GM18858 (cell line): Measurements from ENCODE around the gene TMOD2.

Experiments
- ATAC-seq: cut with Tn5 transposase; IDR thresholded peaks from one replicate; pipeline ENCODE4 v1.9.1; 2021; ENCODE audit not compliant: unreplicated experiment

TMOD2 gene

DNA sequence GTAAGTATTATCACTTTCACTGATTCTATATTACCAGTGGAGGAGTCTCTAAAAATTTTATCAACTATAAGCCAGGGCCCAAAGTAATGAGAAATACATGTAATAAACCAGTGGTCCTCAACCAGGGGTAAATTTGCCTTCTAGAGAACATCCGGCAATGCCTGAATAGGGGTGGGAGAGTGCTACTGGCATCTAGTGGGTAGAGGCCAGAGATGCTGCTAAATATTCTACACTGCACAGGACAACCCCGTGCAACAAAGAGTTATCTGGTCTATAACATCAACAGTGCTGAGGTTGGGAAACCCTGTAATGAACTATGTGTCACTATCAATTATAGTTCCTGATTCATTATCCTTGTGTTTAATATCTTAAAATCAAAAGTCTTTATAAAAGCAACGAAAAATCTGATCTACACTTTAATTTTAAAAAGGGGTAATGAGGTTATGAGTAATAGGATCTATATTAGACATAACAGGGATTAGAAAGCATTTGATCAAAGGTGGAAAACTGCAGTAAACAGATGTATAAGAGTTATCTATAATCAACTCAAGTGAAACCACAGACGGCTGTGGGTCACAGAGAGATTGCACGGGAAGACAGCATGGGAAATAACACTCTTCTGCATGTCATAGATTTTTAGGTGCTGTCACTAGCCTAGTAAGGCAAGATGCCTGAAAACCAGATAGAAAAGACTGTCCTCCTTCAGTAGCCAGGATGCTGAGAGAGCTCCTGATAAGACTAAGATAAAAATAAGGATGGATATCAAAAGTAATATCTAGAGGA, 16.0 kb upstream of the TMOD2 start:
- ATAC-seq, result no peak

DNA sequence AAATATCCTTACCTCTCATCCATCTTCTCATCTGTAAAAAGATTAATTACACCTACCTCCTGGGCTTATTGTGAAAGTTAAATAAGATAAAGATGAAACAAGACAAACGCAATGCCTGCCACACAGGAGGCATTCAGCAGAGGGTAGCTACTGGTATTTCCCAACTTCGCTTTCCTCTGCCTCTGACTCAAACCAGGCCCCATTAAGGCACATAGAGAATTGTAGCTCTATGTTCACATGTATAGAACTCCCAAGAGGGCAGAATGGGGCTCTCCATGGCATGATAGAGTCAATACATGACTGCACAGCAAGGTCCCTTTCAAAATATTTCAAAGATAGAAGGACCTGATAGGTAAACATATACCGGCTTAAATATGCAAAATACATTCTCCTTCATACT, 15.3 kb upstream of the TMOD2 start:
- peak; percentile 23 for ATAC-seq

DNA sequence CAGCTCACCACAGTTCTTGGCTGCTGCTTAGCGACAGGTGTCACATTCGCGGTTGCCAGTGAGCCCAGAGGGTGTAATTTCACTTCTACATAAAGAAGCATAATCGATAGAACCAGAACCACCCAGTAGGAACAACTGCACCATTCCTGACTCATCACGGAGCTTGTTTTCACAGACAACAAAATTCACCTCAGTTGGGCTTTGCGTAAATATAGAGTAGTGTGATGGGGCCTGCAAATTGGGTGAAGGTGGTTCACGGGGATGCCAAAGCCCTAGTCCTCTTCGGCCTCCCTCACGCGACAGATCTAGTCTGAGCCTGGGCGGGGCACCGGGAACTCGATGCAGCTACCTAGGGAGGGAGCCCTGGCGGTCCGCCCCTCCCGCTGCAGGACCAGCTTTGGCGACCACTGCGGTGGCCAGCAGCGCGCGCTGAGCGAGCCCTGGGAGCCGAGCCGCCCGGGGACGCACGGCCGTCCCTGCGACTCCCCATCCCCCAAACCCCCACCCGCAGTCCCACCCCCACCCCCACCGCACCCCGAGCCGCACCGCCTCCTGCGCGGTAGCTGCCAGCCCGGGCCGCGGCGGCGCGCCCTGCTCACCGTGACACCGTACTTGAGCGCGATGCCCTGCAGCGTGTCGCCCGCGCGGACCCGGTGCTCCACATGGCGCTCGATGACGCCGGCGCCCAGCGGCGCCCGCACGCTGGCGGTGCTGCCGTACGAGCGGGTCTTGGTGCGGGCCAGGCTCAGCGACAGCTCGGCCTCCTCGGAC, 14.5 kb upstream of the TMOD2 start:
- ATAC-seq, result no peak

DNA sequence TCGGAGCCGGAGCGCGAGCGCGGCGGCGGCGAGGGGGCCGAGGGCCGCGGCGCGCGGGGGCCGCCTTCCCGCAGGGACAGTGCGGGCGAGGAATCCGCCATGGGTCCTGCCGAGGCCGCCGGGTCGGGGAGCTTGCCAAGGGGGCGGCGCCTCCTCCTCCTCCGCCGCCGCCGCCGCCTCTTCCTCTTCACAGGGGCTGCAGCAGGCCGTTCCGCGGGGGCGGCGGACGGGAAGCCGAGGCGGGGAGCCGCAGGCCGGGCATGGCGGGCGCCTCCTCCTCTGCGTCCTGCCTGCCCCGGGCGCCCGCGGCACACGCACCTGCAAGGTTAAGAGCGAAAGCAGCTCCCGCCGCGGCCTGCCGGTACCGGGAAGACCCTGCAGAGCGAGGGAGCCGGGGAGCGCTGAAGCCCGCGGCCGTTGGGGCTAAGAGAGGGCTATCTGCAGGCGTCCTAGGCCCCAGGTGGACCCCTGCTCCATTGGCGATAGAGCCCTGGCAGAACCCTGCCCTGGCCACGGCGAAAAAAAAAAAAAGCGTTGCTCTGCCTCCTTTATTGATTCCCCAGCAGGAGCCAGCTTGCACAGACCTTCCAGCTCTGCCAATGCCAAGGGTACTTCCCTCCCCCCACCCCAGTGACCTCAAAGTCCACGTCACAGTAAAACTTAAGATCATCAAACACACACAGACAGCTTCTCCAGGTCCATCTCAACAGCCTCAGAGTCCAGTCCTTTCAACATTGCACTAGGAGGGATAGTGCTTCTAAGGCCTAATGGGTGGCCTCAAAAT, 13.7 kb upstream of the TMOD2 start, which contains the start of gene LYSMD2:
Gene LYSMD2, minus strand, starts transcription at position 134 of the 784 bp plus-strand sequence. Its CDS starts 33 bp downstream, at position 101.
- no peak for ATAC-seq

DNA sequence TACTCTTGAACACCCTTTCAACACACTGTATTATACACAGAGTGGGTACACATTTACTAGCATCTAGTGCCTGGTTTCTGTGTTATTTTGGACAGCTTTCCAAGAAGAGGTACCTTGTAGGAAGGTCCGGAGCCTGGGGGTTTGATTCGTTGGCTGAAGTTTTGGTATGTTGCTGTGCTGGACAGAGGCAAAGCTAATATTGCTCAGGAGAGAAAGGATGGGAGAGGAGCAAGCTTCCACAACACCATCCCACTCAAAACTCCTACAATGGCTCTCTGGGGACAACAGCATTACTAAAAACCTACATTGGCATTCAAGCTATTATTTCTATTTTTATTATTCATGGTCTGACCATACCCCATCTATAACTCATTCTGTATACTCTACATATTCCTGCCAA, 12.8 kb upstream of the TMOD2 start:
- ATAC-seq, result no peak

DNA sequence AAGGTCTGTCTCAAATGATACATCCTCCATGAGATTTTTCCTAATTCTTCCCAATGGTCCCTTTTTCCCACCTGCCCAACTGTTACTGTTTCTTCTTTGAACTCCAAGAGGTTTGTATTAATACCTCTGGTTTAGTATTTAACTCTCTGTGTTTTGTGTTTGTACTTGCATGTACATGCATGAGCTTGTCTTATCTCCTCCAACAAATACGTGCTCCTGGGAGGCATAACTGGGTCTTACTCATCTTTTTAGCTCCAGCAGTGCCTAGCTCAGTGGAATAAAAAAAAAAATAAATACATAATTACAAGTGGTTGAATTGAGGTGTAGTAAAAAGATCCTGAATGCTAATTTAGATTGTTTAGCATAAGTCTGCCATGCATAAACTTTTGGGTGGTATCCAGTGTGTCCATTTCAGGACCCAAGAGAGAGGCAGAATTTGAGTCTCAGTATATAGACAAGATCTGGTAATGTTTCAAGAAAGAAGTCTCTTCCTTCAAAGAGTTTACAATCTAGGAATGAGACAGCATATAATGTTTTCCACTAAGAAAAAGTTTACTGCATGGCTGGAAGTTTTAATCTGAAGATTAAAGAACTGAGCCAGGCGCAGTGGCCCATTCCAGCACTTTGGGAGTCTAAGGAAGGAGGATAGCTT, 12.2 kb upstream of the TMOD2 start:
- no peak for ATAC-seq

DNA sequence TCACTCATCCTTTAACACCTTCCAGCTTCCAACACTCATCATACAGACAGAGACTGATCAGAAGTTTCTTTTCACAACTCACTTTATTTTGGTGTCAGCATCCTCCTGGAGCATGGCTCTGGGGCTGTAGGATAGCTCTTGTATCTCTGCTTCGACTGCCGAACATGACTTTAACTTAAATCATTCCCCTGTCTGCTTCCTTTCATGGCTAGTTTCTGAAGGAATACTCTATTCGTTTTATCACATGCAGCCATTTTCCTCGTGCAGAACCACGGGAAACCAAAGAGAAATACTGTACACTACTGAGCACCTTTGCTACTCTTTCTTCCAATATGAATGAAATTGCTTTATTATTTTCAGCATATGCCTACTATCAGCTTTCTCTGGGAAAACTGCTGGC, 2.1 kb upstream of the TMOD2 start:
- ATAC-seq, result no peak

DNA sequence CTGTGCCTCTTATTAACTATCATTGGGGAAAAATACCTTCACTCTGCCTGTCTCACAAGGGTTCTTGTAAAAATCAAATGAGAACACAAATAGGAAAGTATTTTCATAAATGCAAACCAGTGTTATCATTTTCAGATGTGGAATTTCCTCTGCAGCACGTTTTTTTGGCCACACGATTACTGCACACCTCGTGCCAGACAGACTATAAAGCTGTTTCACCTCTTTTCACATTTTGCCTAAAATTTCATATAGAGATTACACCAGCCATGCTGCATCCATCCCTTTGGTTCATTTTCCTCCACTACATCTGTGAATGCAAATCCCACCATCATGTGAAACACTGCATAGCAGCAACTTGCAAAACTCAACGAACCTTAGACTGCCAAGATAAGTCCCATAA, 1.2 kb upstream of the TMOD2 start:
- no peak for ATAC-seq

DNA sequence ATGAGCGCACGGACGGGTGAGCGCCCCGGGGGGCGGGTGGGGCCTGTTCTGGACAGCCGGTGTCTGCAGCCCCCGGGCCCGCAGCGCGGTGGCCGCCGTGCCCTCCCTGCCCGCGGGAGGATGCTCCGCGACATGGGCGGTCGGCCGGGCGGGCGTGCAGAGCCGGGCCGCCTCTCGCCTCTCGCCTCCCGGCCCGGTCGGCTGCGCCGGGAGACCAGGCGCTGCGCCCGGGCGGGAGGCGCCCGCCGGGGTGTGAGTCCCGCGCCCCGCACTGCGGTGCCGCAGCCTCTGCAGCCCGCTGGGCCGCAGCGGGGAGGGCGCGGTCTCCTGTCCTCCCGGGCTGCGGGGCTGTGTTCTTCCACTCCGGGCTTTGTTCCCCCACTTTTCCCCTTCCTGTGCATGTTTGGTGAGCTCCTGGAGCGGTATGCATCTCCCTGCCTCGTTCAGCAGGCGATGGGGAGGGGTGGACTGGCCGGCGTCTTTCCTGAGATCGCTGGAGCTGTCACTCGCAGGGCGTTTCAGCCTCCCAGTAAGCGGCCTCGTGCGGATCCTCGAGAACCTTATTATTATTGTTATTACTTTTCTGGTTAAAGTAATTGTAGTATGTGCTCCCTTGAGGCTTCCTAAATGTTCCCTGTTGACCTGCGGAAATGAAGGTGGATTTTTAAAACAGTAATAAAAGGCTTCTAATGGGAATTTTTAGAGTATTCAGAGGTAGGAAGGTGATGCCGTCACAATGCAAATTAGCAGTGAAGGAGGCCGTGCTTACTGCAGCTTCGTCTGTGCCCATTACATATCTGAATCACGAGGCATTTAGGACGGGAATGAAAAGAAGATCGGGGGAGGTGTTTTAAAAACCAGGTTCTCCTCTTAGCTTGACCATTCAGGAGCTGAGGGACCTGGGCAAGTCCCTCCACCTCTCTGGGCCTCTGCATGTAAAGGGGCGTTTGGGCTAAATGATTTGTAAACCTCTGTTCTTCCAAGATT, 593 bp downstream of the TMOD2 start:
- peak; percentile 27 for ATAC-seq

DNA sequence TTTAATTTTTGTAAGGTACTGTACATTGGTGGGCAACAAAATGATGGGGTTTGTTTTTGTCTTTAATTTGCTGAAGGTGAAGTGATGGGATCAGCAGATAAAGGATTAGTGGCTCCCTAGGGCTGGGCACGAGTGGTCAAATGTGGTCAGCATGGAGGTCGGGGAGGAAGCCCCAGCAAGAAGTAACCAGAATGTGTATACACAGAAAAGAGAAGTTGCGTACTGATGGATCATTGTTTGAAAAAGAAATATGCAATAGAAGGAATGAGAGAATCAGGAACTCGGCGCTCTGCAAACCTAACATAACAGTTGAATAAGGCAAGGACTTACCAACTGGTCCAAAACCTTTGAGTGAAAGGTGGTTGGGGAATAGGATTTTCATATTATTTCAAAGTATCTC, 1.5 kb downstream of the TMOD2 start:
- ATAC-seq, result no peak

DNA sequence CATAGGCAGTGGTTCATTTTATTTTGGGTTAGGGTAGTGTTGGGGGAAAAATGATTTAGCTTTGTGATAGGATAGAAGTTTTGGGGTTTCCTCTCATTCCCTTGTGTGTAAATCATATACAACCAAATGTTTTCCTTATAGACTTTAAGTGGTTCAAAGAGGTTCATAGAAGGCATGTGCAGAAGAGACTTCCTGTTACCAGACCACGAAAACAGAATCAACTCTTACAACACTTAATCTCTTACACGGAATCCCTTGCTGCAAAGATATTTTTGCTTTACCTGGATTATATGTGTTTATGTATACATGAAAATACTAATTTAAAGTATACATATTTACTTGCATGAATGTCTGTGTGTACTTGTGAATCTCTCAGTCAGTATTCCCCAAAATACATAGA, 2.9 kb downstream of the TMOD2 start:
- ATAC-seq, result no peak

DNA sequence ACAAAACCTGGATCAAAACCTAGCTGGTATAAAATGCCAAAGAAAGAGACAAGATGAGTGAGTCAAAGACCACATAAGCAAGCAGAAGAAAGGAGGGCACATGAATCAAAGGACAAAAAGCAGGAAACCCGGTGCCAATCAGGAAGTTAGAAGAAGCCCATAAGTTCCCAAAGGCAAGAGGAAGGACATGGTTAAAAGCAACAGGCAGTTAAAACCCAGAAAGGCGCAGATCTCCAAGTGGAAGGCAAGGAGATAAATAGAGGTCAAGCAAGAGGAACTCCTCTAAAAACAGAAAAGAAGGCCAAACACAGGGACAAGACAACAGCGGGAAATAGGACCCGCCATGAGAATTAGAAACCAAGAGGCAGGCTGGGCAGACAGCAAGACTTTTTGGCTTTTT, 4.4 kb downstream of the TMOD2 start:
- no peak for ATAC-seq

DNA sequence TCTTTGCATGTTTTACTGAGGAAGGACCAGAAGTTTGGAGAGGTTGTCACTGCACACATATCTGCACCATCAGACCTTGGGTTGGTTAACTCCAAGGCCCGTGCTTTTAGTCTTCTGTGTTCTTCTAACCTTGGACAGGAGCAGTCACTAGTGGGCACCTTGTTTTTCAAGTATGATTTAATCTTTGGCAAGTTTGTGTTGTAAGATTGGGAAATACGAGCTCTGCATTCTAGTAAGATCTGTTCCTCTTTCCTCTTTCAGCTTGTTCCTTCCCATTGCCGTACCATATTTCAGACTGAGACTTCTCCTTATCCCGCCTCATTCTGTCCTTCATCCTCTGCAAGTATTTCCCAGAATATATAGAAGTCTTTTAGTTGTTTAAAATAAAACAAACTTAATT, 5.1 kb downstream of the TMOD2 start:
- ATAC-seq, result no peak

DNA sequence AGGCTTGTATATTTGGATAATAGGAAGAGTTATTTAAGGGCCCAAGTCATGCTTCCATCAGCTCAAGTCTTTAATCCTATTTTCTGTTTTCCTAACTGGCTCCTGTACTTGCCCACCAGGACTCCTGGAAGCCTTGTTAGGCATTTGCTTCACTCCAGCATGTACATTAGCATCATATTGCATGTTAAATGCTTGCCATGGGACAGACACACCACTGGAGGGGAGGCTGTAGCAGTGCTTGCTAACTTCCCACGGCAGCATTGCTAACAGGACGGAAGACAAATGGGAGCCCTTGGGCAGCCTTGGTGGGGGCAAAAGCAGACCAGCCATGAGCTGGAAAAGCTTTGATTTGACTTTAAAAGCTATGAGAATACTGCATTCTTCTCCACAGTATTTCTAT, 6.1 kb downstream of the TMOD2 start:
- no peak for ATAC-seq

DNA sequence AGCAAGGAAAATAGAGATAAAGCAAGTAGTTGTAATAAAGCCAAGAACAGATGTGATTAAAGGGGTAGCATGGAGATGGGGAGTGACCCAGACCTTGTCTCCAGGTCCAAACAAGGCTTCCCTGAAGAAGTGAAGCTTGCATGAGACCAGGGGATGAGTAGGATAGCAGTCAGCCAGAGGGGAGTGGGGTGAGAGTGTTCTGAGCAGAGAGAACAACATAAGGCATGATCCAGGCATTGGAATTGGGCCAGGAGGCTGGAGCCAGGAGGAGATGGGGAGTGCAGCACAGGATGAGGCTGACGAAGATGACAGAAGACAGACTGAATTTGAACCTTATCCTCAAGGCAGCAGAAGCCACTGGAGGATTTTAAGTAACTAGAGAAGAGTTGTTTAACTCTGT, 7.2 kb downstream of the TMOD2 start:
- ATAC-seq, result no peak

DNA sequence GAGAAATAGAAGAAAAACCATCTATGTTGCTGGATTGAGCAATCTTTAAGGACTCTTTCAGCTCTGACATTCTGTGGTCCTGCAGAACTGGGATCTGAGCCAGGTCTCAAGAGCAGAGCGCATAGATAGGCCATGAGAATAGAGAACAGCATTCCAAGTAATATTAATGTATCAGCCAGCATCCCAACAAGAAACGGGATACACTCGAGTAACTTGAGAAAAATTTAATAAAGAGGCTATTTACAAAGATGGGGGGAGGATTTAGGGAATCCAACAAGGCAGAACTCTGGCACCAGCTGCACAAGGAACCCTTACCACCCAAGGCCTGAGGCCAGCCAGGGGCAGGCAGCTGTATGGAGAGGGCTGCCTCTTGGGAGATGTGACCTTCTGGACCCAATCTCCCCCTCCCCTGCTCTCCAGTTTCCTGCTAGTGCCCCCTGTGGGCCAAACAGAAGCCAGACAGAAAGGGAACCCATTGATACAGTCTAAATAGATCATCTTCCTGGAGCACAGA, 8.2 kb downstream of the TMOD2 start:
- no peak for ATAC-seq

DNA sequence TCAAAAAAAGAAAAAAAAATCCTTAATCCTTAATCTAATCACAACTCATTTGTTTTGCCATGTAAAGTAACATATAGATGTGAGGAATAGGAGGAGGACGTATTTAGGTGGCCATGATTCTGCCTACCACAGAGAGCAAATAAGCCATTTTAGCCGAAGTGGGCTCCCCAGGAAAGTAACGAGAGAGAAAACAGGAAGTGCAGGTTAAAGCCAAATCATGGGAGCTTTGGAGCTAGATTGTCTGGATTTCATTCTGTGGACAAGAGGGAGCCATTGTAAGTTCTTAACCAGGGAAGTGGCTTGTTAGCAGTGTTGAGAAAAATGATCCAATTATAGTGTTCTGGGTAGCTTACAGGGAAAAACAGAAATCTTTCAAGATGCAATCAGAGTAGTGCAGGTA, 9.4 kb downstream of the TMOD2 start:
- no peak for ATAC-seq

DNA sequence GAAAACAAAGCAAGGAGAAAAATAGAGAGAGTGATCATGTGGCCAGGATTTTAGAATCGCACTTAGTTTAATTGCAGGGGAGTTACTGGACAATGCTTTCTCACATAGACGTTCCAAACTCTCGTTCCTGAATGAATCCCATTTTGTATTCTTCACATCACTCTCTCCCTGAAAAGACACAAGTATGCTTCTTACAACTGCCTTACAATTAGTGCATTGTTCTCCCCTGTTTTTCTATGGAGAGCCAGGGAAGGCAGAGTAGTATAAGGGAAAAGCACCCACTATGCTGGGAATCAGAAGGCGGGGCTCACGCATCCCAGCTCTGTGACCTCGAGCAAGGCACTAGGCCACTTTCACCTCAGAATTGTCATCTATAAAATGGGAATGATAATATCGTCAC, 14.4 kb downstream of the TMOD2 start:
- no peak for ATAC-seq

DNA sequence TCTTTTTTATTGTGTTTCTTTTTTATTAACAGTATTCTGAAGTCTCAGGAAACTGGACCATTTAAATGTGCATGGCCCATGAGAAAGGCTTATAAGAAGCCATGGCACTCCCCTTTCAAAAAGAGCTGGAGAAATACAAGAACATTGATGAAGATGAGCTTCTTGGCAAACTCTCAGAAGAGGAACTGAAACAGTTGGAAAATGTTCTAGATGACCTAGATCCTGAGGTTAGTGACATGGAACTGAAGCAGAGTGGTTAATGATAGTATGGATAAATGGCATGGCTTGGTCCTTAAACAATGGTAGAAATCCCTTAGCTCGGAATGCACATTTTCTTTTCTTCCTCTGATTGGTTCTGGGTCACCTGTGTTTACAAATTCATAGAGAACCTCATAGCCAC, 14.9 kb downstream of the TMOD2 start:
- ATAC-seq, result no peak

DNA sequence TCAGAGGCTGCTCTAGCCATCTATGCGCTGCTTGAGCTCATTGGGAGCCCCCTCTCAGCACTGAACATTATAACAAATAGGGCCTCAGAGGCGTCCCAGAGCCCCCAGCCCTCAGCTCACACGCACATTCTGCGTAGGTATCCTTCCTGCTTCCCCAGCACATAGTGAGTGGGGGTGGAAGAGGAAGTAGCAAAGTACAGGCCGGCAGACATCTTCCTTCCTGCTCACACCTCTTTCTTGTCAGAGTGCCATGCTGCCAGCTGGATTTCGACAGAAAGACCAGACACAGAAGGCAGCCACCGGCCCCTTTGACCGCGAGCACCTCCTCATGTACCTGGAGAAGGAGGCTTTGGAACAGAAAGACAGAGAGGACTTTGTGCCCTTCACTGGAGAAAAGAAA, 16.6 kb downstream of the TMOD2 start:
- no peak for ATAC-seq
